Esophagus muscularis mucosa (tissue), 4 donors: Measurements from ENCODE around the gene PLCB3. TPM values are rescaled to one million over a fixed set of nuclear protein-coding genes. Genes with fewer than 3 reads are reported as not detected.

Source experiments
- DNase-seq: peaks from one replicate; pipeline ENCODE4 v3.0.0-alpha.2; 2017; ENCODE audit errors: extremely low spot score
- H3K27ac ChIP-seq, 4 donors: fragments of 200-600 bp; sonication (generic); replicated peaks in 1 of 4; 1 replicate in 3 of 4; 2 replicates in 1 of 4; pipeline ENCODE4 v1.5.1; 2016 to 2019; ENCODE audit warnings: mild to moderate bottlenecking in 1 of 4
- H3K27me3 ChIP-seq, 4 donors: fragments of 200-600 bp; sonication (generic); one replicate each; pipeline versions ENCODE4 v1.5.1 to v1.6.0; 2016 to 2019
- H3K36me3 ChIP-seq, 4 donors: fragments of 200-600 bp; sonication (generic); one replicate each; pipeline ENCODE4 v1.5.1; 2016 to 2019
- H3K4me1 ChIP-seq, 4 donors: fragments of 200-600 bp; sonication (generic); one replicate each; pipeline ENCODE4 v1.5.1; 2016 to 2019
- H3K4me3 ChIP-seq, 4 donors: fragments of 200-600 bp; sonication (generic); 1 replicate in 2 of 4; 2 replicates in 2 of 4; pipeline ENCODE4 v1.5.1; 2016 to 2019; ENCODE audit warnings: mild to moderate bottlenecking in 4 of 4, moderate library complexity in 1 of 4
- H3K9me3 ChIP-seq, 4 donors: fragments of 200-600 bp; sonication (generic); 1 replicate in 3 of 4; 2 replicates in 1 of 4; pipeline ENCODE4 v1.5.1; 2016 to 2019
- EP300 ChIP-seq: sonication (generic); formaldehyde crosslinking; IDR thresholded peaks from one replicate; pipeline ENCODE4 v1.6.1; 2017; ENCODE audit warnings: antibody characterized with exemption
- POLR2A ChIP-seq: fragments of 450-650 bp; IDR thresholded peaks from one replicate; pipeline ENCODE4 v1.6.1; 2017; ENCODE audit warnings: antibody characterized with exemption, moderate library complexity, mild to moderate bottlenecking, low read depth
- POLR2AphosphoS5 ChIP-seq, 2 donors: sonication (generic); formaldehyde crosslinking; IDR thresholded peaks; one replicate each; pipeline ENCODE4 v1.6.1; 2017; ENCODE audit warnings: antibody characterized with exemption in 2 of 2
- WGBS: methylation state at CpG from one replicate; pipeline ENCODE4 v1.1.5; 2018; 5-methylcytosine and 5-hydroxymethylcytosine counted together
- intact Hi-C: fragments of 100-400 bp; cut with DNase I; formaldehyde crosslinking; loops from one replicate; pipeline ENCODE4 v1.15.1; 2023
- total RNA-seq, 4 donors: library from RNA; depleted of rRNA; stranded (reverse); fragments of >200 nt; gene quantifications; one replicate each; pipeline versions ENCODE4 v1.1.0 to v1.2.1, GENCODE V29; 2016
- TF ChIP-seq, protein P1 (sequence below), 3 experiments: fragments of 200-600 bp in 2 of 3; fragments of 450-650 bp in 1 of 3; sonication (generic) in 2 of 3; IDR thresholded peaks; one replicate each; pipeline ENCODE4 v1.5.1; 2017 to 2019; ENCODE audit warnings: antibody characterized with exemption in 3 of 3, mild to moderate bottlenecking in 2 of 3, moderate library complexity in 1 of 3

Gene PLCB3
- total RNA-seq, 4 donors from 2014 or later, result 18.9 to 36.5 (median 25.3) TPM

DNA sequence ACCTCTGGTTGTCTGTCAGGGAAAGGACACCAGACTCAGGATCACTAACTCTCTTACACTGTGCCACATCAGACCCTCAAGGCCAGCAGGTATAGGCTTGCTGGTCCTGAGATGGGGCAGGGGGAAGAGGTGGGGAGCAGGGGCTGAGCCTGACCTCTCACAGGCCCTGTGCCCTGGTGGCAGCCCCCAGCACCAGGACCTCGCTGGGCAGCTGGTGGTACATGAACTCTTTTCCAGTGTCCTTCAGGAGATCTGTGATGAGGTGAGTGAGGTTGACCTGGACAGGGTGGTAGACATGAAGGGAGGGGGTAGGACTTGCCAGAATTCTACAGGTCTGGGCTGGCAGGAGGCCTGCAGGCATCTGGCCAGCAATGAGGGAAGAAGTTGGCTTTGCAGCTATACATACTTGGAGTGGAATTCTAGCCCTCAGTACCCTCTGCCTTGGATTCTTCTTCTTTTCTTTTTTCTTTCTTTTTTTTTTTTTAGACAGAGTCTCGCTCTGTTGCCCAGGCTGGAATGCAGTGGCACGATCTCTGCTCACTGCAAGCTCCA is 23.8 kb upstream of the PLCB3 start:
- H3K27ac ChIP-seq, result peak overlapping the region; percentile 87 to 93 (median 90)
- no peak for DNase-seq
- no peaks in the 10 kb centered on the region for H3K9me3 ChIP-seq
- intact Hi-C loops, result loop anchor here (5.0 kb wide), 1 partner anchor 40 kb away; the partner anchor contains the start of gene STIP1
- H3K4me1 ChIP-seq, result peaks cover 35 to 73% (median 67%) of the 10 kb centered on the region in 4 donors
- TF ChIP-seq POLR2A, result no peak
- no peak for TF ChIP-seq EP300
- no peaks in the 10 kb centered on the region for H3K27me3 ChIP-seq
- 76% methylated on average over 3 of the region's 3 CpGs for WGBS
- peaks cover 4 to 21% (median 12%) of the 10 kb centered on the region in 4 donors for H3K36me3 ChIP-seq
- peak overlapping the region; percentile 69 to 80 (median 71) for H3K4me3 ChIP-seq

DNA sequence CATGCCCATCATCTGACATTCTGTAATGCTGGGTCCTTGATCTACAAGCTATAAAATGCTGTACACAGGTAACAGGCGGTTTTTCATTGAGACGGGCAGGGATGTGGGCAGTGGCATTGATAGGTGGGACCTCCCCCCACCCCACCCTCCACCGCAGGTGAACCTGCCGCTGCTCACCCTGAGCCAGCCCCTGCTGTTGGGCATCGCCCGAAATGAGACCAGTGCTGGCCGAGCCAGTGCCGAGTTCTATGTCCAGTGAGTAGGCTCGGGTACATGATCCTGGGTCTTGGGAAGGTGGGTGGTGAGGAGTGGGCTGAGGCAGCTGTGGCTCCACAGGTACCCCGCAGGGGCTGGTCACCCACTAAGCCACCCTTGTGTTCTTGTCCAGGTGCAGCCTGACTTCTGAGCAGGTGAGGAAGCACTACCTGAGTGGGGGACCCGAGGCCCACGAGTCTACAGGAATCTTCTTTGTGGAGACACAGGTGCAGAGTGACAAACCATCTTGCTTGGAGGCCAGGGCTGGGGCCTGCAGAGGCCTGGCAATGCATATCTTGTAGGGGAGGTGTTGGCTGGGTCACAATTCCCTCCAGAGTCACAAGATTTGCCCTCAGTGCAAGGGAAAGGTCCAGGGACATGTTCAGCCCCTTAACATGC is 22.1 kb upstream of the PLCB3 start:
- H3K4me3 ChIP-seq, result peak overlapping the region in 2 of 4 donors; percentile 70 to 85

DNA sequence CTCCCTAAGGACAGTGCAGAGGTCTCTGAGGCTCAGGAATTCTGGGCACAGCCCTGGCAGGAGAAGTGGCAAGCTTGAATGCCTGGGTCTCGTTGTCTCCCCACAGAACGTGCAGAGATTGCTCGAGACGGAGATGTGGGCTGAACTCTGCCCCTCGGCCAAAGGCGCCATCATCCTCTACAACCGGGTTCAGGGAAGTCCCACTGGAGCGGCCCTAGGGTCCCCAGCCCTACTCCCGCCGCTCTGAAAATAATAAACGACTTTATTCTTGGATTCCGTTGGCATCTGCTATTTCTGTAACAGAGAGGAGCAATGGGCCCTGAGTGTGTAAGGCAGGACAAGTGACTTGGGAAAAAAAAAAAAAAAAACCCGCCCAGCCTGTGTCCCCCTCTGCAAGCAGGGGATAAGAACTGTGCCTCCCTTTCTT is 21.6 kb upstream of the PLCB3 start:
- no peak for DNase-seq
- TF ChIP-seq POLR2A, result no peak
- TF ChIP-seq POLR2AphosphoS5 (IDR thresholded peaks at IDR 0.05), result no peak
- Histone ChIP-seq H3K9me3 (no peaks in the 10 kb centered on the region), H3K27ac (peak overlapping the region; percentile 90 to 96 (median 93)), H3K36me3 (no peaks in the 10 kb centered on the region), H3K4me1 (peaks cover 43 to 84% (median 83%) of the 10 kb centered on the region in 4 donors), H3K4me3 (peak overlapping the region; percentile 64 to 85 (median 75)), H3K27me3 (no peaks in the 10 kb centered on the region)
- WGBS, result 31% methylated on average over 13 of the region's 13 CpGs
- intact Hi-C loops, result loop anchor here (5.0 kb wide), 1 partner anchor 42 kb away; the partner anchor contains the start of gene STIP1

More for the DNA sequence above, 22.1 kb upstream of the PLCB3 start:
- 77% methylated on average over 2 of the region's 12 CpGs for WGBS
- intact Hi-C loops, result loop anchor here (5.0 kb wide), 1 partner anchor 42 kb away; the partner anchor contains the start of gene STIP1
- Histone ChIP-seq H3K9me3 (no peaks in the 10 kb centered on the region), H3K27ac (peak overlapping the region; percentile 90 to 96 (median 93)), H3K27me3 (no peaks in the 10 kb centered on the region), H3K4me1 (peaks cover 43 to 88% (median 84%) of the 10 kb centered on the region in 4 donors), H3K36me3 (peaks cover 0 to 5% (median 2%) of the 10 kb centered on the region in 4 donors)
- DNase-seq, result no peak
- no peak for TF ChIP-seq POLR2A
- TF ChIP-seq EP300, result no peak
- TF ChIP-seq, protein P1, sequence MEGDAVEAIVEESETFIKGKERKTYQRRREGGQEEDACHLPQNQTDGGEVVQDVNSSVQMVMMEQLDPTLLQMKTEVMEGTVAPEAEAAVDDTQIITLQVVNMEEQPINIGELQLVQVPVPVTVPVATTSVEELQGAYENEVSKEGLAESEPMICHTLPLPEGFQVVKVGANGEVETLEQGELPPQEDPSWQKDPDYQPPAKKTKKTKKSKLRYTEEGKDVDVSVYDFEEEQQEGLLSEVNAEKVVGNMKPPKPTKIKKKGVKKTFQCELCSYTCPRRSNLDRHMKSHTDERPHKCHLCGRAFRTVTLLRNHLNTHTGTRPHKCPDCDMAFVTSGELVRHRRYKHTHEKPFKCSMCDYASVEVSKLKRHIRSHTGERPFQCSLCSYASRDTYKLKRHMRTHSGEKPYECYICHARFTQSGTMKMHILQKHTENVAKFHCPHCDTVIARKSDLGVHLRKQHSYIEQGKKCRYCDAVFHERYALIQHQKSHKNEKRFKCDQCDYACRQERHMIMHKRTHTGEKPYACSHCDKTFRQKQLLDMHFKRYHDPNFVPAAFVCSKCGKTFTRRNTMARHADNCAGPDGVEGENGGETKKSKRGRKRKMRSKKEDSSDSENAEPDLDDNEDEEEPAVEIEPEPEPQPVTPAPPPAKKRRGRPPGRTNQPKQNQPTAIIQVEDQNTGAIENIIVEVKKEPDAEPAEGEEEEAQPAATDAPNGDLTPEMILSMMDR (IDR thresholded peaks at IDR 0.05), result no peak
- TF ChIP-seq POLR2AphosphoS5 (IDR thresholded peaks at IDR 0.05), result no peak

DNA sequence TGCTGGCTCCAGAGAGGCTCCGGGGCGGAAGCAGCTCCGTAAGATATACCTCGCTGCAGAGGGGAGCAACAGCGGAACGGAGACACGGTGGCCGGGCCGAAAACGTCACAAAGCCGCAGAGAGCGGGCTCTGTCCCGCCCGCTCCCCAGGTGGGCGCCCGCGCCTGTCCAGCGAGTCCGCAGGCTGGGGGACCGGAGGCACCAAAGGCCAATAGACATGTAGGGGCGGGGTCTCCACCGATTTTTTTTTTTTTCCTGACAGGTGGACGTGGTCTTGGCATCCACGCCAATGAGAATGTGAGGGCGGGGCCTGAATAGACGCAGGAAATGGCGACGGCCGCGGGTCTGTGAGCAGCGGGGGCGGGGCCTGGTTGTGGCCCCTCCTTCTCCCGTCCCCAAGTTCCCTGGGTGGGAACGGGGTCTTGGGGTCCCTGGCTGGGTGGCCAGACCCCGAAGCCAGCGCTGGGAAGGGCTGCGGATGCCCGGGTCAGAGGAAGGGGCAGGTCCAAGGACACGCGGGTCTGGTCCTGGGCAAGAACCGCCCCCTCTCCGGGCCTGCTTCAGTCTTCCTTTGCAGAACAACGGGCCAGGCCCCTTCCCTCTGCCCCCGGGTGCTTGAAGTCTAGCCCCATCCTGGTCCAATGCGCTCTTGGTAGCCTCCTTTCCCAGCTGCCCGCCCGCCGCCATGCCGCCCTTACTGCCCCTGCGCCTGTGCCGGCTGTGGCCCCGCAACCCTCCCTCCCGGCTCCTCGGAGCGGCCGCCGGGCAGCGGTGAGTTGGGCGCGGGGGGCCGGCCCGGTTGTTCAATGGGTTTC is 21.0 kb upstream of the PLCB3 start, which contains the start of gene DNAJC4:
TSS of gene DNAJC4 (plus strand) at position 378 of the 814 bp plus-strand sequence. CDS start at position 685, 307 bp downstream.
- intact Hi-C loops, result no loop called here
- Histone ChIP-seq H3K36me3 (no peaks in the 10 kb centered on the region), H3K27me3 (no peaks in the 10 kb centered on the region), H3K4me3 (peak within 1 kb of the TSS; percentile 64 to 85 (median 75)), H3K4me1 (peaks cover 43 to 84% (median 82%) of the 10 kb centered on the region in 4 donors), H3K27ac (peak within 1 kb of the TSS; percentile 90 to 96 (median 93)), H3K9me3 (no peaks in the 10 kb centered on the region)
- DNase-seq, result peak; percentile 98
- under 1% methylated on average over 44 of the region's 62 CpGs for WGBS
- TF ChIP-seq, protein P1 (IDR thresholded peaks at IDR 0.05), result no peak
- peak; percentile 77 for TF ChIP-seq POLR2AphosphoS5 (IDR thresholded peaks at IDR 0.05)

DNA sequence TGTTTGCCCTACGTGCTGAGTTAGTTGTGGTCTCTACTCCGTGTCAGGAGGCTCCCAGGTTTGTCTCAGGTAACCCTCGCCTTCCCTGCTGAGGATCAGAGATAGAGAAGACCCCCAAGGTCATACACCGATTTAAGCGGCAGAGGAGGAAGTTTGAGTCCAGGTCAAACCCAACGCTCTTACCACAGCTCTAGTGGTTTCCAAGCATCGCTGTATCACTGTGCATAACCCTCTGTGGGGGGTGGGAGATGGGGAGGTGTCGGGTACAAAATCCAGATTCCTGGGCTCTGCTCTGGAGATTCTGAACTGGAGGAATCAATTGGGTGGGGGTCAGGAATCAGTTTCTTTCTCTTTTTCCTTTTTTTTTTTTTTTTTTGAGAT is 20.4 kb upstream of the PLCB3 start:
- peak overlapping the region; percentile 90 to 96 (median 93) for H3K27ac ChIP-seq
- H3K4me3 ChIP-seq, result peak overlapping the region; percentile 64 to 85 (median 75)
- TF ChIP-seq EP300 (no peak), POLR2A (no peak), POLR2AphosphoS5 (IDR thresholded peaks at IDR 0.05) (no peak)
- intact Hi-C loops, result no loop called here
- H3K36me3 ChIP-seq, result peaks cover 0 to 3% (median 0%) of the 10 kb centered on the region in 4 donors
- DNase-seq, result no peak
- no peaks in the 10 kb centered on the region for H3K27me3 ChIP-seq
- WGBS, result 5% methylated on average over 8 of the region's 8 CpGs
- no peaks in the 10 kb centered on the region for H3K9me3 ChIP-seq
- H3K4me1 ChIP-seq, result peaks cover 47 to 86% (median 85%) of the 10 kb centered on the region in 4 donors
